Gastroesophageal sphincter (tissue), 3 donors: ENCODE data around the gene SMARCC2.

ENCODE experiments used
- EP300 ChIP-seq: sonication (generic); formaldehyde crosslinking; IDR thresholded peaks from one replicate; pipeline ENCODE4 v1.6.1; 2017; ENCODE audit warnings: antibody characterized with exemption, mild to moderate bottlenecking
- POLR2A ChIP-seq, 2 donors: fragments of 450-650 bp; IDR thresholded peaks; one replicate each; pipeline ENCODE4 v1.6.1; 2017; ENCODE audit warnings: antibody characterized with exemption in 2 of 2, mild to moderate bottlenecking in 2 of 2, moderate library complexity in 1 of 2
- TF ChIP-seq, protein P1 (sequence below), 4 experiments: fragments of 200-600 bp in 2 of 4; fragments of 450-650 bp in 2 of 4; sonication (generic) in 1 of 4; IDR thresholded peaks; one replicate each; pipeline ENCODE4 v1.5.1; 2017 to 2019; ENCODE audit warnings: antibody characterized with exemption in 4 of 4, mild to moderate bottlenecking in 2 of 4, moderate library complexity in 2 of 4

DNA sequence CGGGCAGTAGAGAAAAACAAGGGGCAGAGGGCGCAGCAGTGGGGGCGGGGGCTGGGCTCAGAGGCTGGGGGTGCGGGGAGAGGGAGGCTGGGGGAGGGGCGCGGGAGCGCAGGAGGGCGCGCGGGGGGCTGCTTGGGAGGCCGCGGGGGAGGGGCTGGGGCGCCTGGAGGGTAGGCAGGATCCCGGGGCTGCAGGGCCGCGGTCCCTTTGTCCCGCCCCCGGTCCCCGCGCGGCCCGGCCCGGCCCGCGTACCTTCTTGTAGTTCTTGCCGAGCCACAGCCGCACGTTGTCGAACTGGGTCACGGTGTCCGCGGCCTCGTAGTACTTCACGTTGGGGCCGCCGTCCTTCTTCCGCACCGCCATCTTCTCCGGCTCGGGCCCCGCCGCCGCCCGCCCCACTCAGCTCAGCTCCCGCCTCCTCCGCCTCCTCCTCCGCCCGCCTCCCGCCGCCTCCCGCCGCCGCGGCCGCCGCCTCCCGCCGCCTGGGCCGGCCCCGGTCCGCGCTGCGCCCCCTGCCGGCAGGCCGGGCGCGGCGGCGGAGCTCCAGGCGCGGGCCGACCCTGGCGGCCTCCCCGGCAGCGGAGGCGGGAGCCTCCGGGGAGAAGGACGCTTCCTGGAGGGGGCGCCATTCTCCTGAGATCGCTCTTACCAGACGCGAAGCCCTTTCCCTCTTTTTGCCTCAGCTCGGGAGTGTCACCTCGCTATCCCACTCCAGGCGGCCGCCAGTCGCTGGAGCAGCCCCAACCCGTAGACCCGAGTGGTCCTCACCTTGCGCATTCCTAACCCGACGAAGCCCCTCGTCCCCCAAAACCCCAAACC is at the start of gene SMARCC2:
- TF ChIP-seq, protein P1, sequence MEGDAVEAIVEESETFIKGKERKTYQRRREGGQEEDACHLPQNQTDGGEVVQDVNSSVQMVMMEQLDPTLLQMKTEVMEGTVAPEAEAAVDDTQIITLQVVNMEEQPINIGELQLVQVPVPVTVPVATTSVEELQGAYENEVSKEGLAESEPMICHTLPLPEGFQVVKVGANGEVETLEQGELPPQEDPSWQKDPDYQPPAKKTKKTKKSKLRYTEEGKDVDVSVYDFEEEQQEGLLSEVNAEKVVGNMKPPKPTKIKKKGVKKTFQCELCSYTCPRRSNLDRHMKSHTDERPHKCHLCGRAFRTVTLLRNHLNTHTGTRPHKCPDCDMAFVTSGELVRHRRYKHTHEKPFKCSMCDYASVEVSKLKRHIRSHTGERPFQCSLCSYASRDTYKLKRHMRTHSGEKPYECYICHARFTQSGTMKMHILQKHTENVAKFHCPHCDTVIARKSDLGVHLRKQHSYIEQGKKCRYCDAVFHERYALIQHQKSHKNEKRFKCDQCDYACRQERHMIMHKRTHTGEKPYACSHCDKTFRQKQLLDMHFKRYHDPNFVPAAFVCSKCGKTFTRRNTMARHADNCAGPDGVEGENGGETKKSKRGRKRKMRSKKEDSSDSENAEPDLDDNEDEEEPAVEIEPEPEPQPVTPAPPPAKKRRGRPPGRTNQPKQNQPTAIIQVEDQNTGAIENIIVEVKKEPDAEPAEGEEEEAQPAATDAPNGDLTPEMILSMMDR (IDR thresholded peaks at IDR 0.05), result peak; percentile 63 to 95 (median 84)
- TF ChIP-seq POLR2A (IDR thresholded peaks at IDR 0.05) (peak; percentile 28 to 42), EP300 (no peak)
